Mucosa of stomach (tissue), 1 donor: ENCODE results near the gene HCAR1.
"Not testable (repeated sequence)": the region's sequence is repeated elsewhere in the genome, so short reads cannot be mapped to it uniquely, and the experiment has no call there.

ENCODE experiments used
- H3K27me3 ChIP-seq: one replicate; pipeline ENCODE4 v1.7.0; 2013; ENCODE audit warnings: mild to moderate bottlenecking, low read length; ENCODE audit not compliant: control insufficient read depth, insufficient read depth
- H3K36me3 ChIP-seq: one replicate; pipeline ENCODE4 v1.7.0; 2013; ENCODE audit warnings: low read length; ENCODE audit not compliant: control insufficient read depth, insufficient read depth
- H3K4me1 ChIP-seq: one replicate; pipeline ENCODE4 v1.7.0; 2013; ENCODE audit warnings: mild to moderate bottlenecking, low read length; ENCODE audit not compliant: control insufficient read depth, insufficient read depth
- H3K4me3 ChIP-seq: one replicate; pipeline ENCODE4 v1.7.0; 2013; ENCODE audit warnings: low read length
- H3K9ac ChIP-seq: one replicate; pipeline ENCODE4 v1.7.0; 2013; ENCODE audit warnings: mild to moderate bottlenecking, low read length, moderate library complexity
- H3K9me3 ChIP-seq: one replicate; pipeline ENCODE4 v1.7.0; 2013; ENCODE audit warnings: mild to moderate bottlenecking, low read length, moderate library complexity; ENCODE audit not compliant: control insufficient read depth
- donor health status: Pancreatic carcinoma.

Gene HCAR1

GRCh38 chr12:122684297-122684813, 46.3 kb downstream of the HCAR1 start:
- Histone ChIP-seq H3K36me3 (no peaks in the 10 kb centered on the region), H3K27me3 (no peaks in the 10 kb centered on the region), H3K4me3 (no peak overlapping the region), H3K4me1 (peaks cover 5% of the 10 kb centered on the region), H3K9ac (no peak overlapping the region), H3K9me3 (no peaks in the 10 kb centered on the region)

DNA sequence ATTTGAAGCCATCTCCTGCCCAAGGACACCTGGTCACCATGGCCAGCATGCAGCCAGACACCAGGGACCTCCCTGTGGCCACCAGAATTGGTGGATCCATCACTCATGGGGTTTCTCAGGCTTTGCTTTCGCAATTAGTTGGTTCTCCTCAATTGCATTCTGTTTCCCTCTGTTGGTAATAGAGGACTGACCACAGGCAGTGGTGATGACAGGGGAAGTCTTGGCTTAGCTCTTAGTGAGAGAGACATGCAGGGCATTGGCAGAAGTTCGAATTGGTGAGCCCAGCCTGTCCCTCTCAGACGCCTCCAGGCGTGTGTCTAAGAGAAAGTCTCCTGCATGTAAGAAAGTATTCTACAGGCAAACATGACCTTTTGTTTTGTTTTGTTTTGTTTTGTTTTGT, 48.8 kb downstream of the HCAR1 start:
- no peaks in the 10 kb centered on the region for H3K4me1 ChIP-seq
- H3K4me3 ChIP-seq: no peak overlapping the region
- no peaks in the 10 kb centered on the region for H3K9me3 ChIP-seq
- H3K9ac ChIP-seq: no peak overlapping the region
- no peaks in the 10 kb centered on the region for H3K27me3 ChIP-seq
- no peaks in the 10 kb centered on the region for H3K36me3 ChIP-seq

DNA sequence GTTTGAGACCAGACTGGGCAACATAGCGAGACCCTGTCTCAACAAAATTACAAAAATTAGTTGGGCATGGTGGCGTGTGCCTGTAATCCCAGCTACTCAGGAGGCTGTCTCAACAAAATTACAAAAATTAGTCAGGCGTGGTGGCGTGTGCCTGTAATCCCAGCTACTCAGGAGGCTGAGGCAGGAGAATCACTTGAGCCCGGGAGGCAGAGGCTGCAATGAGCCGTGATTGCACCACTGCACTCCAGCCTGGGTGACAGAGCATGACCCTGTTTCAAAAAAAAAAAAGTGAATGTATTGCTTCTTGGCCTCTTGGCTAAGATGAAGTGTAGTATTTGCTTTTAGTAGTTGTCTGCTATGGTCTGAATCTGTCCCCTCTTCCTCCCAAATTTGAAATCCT, 49.7 kb downstream of the HCAR1 start:
- not testable (repeated sequence) for H3K4me3 ChIP-seq, H3K36me3 ChIP-seq, H3K4me1 ChIP-seq, H3K9me3 ChIP-seq, H3K9ac ChIP-seq, H3K27me3 ChIP-seq

GRCh38 chr12:122676781-122677180, 53.9 kb downstream of the HCAR1 start:
- not testable (repeated sequence) for H3K4me3 ChIP-seq

More at GRCh38 chr12:122676781-122677180, 53.9 kb downstream of the HCAR1 start:
- H3K27me3 ChIP-seq, H3K4me1 ChIP-seq, H3K9me3 ChIP-seq, H3K36me3 ChIP-seq, H3K9ac ChIP-seq: not testable (repeated sequence)
